Left ventricle myocardium superior (tissue), 1 donor: Measurements from ENCODE around the gene PNCK. TPM values are rescaled to one million over a fixed set of nuclear protein-coding genes. Genes with fewer than 3 reads are reported as not detected.
"Not testable (repeated sequence)": the region's sequence is repeated elsewhere in the genome, so short reads cannot be mapped to it uniquely, and the experiment has no call there.

Experiments used
- ATAC-seq: fragments of 200-7000 bp; cut with Tn5 transposase; one replicate; pipeline ENCODE4 v1.9.1; 2020; ENCODE audit warnings: mild to moderate bottlenecking, moderate library complexity
- DNase-seq: peaks from one replicate; pipeline ENCODE4 v3.0.0-alpha.2; 2020
- intact Hi-C: fragments of 100-400 bp; cut with micrococcal nuclease; formaldehyde crosslinking; loops from one replicate; pipeline ENCODE4 v1.11.0; 2022
- total RNA-seq: library from RNA; stranded (reverse); fragmentation: NEBNext Ultra II Directional; extraction: Animal tissue kit (Norgen Biotek cat#: 25700); gene quantifications from one replicate; pipeline ENCODE4 v1.2.1, GENCODE V29; 2021
- donor health status: DM: no; HTN: yes; CAD: no; lungs with severe emphysema.

Gene PNCK
- total RNA-seq, 1 donor from 2014 or later, result 14.5 TPM

DNA sequence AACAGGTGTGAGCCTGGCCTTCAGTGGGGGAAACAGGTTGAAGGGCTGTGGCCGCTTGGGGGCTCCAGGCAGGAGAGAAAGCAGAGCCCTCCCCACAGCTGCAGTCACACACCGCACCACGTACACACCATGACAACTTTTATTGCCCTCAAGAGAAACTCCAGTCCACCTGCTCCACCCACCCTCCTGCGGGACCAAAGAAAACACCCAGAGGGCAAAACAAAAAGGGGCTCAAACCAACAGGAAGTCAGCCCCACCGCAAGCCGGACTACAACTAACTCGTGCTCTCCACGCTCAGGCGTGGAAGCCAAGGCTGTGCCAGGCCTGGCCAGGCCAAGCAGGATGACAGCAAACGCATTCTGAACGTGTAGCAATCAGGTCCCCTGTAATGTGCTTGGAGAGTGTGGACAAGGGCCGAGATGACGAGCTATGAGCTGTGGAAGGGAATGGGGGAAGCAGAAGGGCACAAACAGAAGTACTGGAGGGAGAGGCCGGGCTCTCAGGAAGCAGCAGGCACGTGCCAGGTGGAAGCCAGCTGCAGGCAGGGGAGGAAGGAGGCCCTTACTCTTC, 26.8 kb upstream of the PNCK start:
- intact Hi-C loops, result no loop called here
- DNase-seq (no peak), ATAC-seq (peak; percentile 3)

GRCh38 chrX:153699784-153700371, 26.3 kb upstream of the PNCK start:
- peak; percentile 82 for ATAC-seq
- intact Hi-C loops, result not testable (repeated sequence)
- peak; percentile 72 for DNase-seq

GRCh38 chrX:153699210-153699783, 25.7 kb upstream of the PNCK start:
- DNase-seq, intact Hi-C loops: not testable (repeated sequence)
- peak; percentile 3 for ATAC-seq

- intact Hi-C loops, result no loop called here
- DNase-seq (no peak), ATAC-seq (peak; percentile 9)
These were observed 24.6 kb upstream of the PNCK start for GRCh38 chrX:153697924-153698865.

GRCh38 chrX:153696986-153697722, 23.5 kb upstream of the PNCK start:
- intact Hi-C loops, ATAC-seq, DNase-seq: not testable (repeated sequence)

- intact Hi-C loops, ATAC-seq, DNase-seq: not testable (repeated sequence)
These were observed 22.9 kb upstream of the PNCK start for GRCh38 chrX:153696538-153696937.

- no peak for DNase-seq
- intact Hi-C loops, result no loop called here
- no peak for ATAC-seq
These were observed 22.5 kb upstream of the PNCK start for GRCh38 chrX:153696100-153696499.

DNA sequence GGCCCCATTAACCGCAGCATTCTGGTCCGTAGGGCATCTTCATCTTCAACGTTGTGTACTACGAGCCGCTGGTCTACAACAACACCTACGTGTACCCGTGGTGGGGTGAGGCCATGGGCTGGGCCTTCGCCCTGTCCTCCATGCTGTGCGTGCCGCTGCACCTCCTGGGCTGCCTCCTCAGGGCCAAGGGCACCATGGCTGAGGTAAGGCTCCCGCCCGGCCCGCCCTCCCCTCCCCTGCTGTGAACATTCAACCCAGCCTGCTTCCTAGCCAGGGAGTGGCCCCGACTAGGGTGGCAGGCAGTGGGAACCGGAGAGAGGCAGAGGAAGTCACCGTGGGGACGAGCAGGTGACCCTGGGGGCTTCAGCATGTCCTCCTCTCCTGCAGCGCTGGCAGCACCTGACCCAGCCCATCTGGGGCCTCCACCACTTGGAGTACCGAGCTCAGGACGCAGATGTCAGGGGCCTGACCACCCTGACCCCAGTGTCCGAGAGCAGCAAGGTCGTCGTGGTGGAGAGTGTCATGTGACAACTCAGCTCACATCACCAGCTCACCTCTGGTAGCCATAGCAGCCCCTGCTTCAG, 21.2 kb upstream of the PNCK start:
- no peak for DNase-seq
- no peak for ATAC-seq
- intact Hi-C loops, result no loop called here

DNA sequence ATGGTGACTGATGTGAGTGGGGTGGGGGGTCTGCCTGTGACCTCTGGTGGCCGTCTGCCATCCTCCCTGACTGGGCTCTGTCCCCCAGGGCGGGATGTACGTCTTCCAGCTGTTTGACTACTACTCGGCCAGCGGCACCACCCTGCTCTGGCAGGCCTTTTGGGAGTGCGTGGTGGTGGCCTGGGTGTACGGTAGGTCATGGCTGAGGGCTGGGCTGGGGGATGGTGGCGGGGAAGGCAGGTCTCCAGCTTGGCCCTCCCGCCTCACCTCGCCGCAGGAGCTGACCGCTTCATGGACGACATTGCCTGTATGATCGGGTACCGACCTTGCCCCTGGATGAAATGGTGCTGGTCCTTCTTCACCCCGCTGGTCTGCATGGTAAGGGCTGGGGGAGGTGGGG, 20.6 kb upstream of the PNCK start:
- DNase-seq, intact Hi-C loops, ATAC-seq: not testable (repeated sequence)

DNA sequence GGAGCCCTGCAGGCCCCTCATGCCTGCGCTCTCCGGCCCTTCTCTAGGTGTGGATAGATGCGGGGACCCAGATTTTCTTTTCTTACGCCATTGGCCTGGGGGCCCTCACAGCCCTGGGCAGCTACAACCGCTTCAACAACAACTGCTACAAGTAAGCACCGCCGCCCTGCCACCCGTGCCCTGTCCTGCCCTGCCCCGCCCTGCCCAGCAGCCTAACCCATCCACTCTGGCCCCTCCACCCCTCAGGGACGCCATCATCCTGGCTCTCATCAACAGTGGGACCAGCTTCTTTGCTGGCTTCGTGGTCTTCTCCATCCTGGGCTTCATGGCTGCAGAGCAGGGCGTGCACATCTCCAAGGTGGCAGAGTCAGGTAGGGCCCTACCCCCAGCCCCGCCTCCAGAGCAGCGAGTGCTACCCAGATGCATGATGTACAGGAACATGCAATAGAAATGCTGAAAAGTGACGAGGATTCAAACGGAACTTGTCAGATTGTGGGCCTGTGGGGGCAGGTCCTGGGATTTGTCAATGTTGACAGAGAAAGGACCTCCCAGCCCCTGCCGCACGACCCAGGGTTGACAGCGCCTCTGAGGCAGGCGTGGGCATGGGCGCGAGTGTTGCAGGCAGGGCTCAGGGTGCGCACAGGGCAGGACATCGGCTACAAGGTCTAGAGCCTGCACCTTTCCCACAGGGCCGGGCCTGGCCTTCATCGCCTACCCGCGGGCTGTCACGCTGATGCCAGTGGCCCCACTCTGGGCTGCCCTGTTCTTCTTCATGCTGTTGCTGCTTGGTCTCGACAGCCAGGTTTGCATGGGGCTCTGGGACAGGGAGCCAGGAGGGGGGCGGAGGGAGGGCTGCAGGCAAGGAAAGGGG, 19.8 kb upstream of the PNCK start:
- ATAC-seq (no peak), DNase-seq (no peak)
- intact Hi-C loops, result no loop called here

DNA sequence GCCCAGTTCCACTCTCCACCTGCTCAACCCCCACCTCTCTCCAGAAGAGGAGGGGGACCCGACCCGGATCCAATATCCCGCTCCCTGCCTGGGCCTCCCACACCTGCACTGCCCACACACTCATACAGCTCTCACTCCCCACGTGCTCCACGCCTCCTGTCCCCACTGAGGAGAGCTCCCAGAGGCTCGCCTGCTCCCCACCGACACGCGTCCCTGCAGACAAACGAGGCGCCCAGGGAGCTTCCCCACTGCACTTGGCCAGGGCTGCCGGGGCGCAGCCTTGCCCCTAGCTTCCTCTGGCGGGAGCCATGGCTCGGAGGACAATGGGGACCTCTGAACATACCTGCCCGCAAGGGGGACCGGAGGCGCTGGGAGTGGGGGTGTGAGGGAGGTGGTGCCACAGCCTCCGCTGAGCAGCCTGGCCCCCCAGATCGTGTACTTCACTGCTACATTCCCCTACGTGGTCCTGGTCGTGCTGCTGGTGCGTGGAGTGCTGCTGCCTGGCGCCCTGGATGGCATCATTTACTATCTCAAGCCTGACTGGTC, 19.1 kb upstream of the PNCK start:
- DNase-seq (no peak), ATAC-seq (no peak)
- intact Hi-C loops, result no loop called here

DNA sequence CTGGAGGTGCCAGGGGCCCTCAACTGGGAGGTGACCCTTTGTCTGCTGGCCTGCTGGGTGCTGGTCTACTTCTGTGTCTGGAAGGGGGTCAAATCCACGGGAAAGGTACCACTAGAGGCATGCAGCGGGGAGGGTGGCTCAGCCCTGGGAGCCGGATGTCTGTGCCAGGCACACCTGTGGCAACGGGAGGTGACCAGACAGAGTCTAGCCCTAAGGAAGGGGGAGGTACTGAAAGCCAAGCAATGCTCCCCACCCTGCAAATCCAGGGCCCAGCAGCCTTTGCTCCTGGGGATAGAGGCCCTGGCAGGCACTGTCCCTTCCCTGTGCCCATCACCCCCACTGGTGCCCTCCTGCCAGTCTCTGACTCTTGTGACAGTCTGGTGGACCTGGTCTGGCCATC, 18.4 kb upstream of the PNCK start:
- intact Hi-C loops, result no loop called here
- DNase-seq (no peak), ATAC-seq (no peak)

- DNase-seq, intact Hi-C loops, ATAC-seq: not testable (repeated sequence)
These were observed 17.6 kb upstream of the PNCK start for GRCh38 chrX:153691032-153691827.

GRCh38 chrX:153690466-153690865, 16.9 kb upstream of the PNCK start:
- DNase-seq (no peak), ATAC-seq (no peak)
- intact Hi-C loops, result no loop called here

DNA sequence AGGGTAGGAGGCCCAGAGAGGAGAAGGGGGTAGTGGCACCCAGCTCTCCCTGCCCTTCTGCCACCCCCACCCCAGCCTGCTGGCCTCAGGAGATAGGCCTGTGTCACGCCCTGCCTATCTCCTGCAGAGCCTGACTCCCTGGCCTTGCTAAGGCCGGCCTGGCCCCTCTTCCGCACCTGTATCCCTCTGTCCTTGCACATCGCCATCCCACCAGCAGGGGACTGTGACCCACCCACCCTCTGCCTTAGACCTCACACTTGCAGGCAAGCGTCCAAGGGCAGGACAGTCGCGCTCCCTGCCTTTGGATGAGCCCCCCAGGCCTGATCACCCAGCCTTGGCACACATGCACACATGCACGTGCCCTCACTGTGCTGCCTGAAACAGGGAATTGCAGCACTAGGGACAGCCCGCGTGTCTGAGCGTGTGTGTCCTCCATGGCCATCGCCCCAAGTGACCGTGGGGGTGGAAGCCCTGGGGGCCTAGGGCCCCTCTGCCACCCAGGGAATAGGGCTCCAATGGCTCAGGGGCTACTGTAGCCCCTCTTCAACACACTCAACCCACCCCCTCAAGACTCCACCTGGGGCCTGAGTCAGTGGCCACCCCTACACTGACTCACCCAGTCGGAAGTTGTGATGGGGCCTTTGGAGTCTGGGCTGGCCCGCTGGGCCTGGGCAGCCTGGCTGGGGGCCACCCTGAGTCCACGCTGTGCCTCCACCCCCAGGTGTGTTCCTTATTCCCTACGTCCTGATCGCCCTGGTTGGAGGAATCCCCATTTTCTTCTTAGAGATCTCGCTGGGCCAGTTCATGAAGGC, 16.2 kb upstream of the PNCK start:
- ATAC-seq (no peak), DNase-seq (no peak)
- intact Hi-C loops, result no loop called here
